Activated CD4-positive, alpha-beta T cell treated with anti-CD3 and anti-CD28 coated beads, Interleukin-2, Interleukin-4, amounts not matched to agents 100 ng/mL and 50 ng/mL, durations not matched to agents 16 hours and 8 hours (primary cell): Measurements from ENCODE around the gene PRR12.
A peak's percentile ranks its signal among the peaks of the same experiment; 100 is the strongest.
"Not testable (repeated sequence)": the region's sequence is repeated elsewhere in the genome, so short reads cannot be mapped to it uniquely, and the experiment has no call there.

Experiments
- DNase-seq: peaks from one replicate; pipeline ENCODE4 v3.0.0-alpha.2; 2020; ENCODE audit warnings: low spot score

The PRR12 gene

DNA sequence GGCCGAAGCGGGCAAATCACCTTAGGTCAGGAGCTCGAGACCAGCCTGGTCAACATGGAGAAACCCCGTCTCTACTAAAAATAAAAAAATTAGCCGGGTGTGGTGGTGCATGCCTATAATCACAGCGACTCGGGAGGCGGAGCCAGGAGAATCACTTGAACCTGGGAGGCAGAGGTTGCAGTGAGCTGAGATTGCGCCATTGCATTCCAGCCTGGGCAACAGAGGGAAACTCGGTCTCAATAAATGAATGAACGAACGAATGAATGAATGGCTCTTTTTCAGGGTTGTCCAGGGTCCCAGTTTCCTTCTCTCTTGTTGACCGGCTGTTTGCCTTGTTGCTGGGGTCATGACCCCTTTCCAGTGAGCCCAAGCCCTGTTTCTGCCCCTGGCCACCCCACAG, 26.9 kb downstream of the PRR12 start:
- DNase-seq, result not testable (repeated sequence)

DNA sequence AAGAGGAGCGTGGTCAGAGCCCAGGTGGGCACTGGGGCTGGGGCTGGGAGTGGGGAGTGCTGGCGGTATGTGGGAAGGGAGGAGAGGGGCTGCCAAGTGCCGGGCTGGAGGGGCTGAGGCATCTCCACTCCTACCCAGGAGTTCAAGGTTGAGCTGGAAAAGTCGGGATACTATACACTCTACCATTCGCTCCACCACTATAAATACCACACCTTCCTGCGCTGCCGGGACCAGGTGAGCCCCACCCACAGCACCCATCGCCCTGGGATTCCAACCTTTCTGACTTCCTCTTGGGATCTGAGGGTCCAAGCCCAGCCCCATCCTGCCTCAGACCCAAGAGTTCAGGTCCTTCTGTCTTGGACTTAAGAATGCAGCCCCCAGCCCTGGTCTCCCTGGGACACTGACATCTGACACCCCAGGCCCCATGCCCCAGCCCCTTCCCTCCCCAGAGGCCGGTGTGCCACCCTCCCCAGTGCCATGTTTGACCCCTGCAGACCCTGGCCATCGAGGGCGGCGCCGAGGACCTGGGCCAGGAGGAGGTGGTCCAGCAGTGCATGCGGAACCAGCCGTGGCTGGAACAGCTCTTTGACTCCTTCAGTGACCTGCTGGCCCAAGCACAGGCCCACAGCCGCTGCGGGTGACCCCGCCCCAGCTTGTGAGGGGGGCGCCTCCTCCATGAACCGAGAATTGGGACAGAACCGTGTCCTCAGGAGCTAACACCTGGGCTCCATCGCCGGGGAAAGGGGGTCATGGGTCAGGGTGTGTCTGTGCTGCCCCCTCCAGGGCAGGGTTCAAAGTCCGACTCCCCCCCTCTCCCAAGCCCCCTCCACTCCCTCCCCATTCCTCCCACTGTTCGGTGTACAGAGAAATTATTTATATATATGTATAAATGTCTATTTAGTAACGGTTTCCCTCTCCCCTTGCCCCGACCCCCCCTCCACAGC, 34.3 kb downstream of the PRR12 start:
- no peak for DNase-seq

DNA sequence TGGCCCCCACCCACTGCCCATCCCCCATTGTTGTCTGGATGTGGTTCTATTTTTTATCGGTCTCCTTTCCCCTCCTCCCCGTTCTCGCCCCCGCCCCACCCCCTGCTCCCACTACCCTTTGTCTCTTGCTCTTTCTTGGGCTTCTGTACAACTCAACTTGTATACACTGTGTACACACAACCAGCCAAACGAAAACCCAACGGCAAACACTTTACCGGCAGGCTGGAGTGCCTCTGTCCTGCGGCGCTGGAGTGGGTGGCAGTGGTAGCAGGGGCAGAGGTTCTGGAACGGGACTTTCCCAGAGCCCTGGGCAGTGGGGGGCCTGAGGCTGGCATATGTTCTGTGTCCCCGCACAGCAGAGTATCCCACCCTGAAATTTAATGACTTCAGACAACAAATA, 35.2 kb downstream of the PRR12 start:
- DNase-seq, result no peak

DNA sequence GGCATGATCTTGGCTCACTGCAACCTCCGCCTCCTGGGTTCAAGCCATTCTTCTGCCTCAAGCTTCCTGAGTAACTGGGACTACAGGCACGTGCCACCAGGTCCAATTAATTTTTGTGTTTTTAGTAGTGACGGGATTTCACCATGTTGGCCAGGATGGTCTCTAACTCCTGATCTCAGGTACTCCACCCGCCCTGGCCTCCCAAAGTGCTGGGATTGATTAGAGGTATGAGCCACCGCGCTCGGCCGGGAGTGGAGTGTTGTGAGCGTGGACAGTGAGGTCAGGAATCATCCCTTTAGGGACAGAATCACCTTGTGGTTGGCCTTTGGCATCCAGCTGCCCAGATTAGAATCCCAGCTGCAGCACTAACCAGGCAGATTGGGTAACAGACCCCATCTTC, 38.7 kb downstream of the PRR12 start:
- no peak for DNase-seq

DNA sequence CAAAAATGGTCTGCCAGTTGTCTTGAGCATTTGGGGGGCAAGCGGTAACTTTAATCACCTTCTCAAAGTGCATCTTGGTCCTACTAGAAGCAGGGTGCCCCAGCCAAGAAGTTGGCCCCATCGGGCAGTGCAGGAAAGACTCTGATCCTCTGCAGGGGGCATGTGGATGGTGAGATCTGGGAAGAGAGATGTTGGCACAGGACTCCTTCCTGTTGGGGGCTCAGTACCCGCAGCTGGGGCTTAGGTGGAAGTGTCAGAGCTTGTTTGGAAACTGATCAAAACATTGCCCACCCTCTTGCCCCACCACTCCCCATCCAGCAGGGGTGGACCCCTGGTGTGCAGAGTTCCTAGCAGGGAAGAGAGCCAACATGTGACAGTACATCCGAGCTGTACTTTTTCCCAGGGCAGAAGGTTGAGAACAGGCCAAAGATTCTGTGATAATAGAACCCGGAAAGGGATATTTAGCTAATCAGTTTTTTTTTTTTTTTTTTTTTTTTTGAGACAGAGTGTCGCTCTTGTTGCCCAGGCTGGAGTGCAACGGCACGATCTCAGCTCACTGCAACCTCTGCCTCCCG, 40.1 kb downstream of the PRR12 start:
- DNase-seq, result no peak

DNA sequence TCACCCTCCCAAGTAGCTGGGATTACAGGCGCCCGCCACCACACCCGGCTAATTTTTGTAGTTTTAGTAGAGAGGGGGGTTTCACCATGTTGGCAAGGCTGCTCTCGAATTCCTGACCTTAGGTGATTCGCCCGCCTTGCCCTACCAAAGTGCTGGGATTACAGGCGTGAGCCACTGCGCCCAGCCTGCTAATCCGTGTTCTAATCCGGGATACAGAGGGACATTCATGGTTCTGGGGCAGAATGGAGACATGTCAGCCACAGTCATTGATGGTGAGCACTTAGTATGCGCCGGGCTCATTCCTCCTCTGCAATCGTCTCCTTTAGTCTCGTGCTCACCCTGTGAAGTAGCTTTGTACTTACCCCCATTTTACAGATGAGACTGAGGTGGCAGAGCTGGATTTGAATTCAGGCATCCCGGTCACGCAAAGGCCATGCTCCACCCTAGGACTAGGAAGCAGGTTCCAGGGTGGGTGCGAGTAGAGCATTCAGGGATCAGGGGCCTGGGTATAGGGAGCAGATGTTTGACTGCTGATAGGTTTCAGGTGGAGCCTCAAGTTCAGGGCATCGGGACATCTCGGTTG, 40.7 kb downstream of the PRR12 start:
- DNase-seq, result no peak

DNA sequence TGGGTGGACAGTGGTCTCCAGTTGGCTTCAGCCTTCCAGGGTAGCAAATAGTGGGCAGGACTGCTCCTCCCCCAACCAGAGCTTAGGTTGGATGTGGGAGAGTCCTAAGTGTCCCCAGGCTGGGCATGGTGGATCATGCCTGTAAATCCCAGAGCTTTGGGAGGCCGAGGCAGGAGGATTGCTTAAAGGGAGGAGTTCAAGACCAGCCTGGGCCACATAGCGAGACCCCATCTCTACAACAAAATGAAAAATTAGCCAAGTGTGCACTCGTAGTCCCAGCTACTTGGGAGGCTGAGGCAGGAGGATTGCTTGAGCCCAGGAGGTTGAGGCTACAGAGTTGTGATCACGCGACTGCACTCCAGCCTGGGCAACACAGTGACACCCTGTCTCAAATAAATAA, 41.6 kb downstream of the PRR12 start:
- no peak for DNase-seq

DNA sequence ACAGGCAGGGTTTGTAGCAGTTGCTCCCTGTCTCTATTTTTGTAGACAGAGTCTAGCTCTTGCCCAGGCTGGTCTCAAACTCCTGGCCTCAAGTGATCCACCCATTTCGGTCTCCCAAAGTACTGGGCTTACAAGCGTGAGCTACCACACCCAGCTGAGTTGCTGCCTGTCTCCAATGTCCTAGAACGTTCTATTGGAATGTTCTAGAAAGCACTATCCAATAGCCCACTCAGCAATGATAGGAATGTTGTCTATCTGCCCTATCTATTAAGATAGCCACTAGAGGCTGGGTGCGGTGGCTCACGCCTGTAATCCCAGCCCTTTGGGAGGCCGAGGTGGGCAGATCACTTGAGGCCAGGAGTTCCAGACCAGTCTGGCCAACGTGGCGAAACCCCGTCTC, 42.3 kb downstream of the PRR12 start:
- not testable (repeated sequence) for DNase-seq

DNA sequence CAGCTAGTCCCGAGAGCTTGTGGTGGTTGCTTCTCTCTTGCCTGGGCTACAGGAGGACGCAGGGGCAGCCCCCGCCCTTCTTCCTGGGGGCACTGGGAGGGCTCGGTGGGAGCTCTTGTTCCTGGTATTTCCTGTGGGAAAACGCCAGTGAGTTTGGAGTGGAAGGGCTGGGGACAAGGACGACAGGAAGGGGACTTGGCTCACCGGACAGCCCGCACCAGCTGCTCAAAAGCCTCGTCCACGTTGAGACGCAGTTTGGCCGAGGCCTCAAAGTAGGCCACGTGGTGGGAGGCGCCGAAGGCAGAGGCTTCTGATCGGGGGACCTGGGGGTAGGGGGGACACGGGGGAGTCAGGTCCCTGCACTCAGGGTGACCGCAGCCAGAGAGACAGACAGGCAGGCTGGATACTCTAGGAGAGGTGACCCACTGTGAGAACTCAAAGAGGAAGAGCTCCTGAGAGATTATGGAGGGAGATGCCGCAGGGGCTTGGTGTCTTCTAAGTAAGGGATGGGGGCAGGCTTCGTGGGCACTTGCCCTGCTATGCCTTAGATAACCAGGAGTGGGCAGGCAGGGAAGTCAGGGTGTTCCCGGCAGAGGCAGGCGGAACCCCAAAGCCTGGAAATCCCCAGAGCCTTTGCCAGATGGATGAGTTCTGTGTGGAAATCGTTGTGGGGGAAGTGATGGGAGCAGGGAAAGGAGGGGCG, 44.7 kb downstream of the PRR12 start:
- DNase-seq, result no peak

DNA sequence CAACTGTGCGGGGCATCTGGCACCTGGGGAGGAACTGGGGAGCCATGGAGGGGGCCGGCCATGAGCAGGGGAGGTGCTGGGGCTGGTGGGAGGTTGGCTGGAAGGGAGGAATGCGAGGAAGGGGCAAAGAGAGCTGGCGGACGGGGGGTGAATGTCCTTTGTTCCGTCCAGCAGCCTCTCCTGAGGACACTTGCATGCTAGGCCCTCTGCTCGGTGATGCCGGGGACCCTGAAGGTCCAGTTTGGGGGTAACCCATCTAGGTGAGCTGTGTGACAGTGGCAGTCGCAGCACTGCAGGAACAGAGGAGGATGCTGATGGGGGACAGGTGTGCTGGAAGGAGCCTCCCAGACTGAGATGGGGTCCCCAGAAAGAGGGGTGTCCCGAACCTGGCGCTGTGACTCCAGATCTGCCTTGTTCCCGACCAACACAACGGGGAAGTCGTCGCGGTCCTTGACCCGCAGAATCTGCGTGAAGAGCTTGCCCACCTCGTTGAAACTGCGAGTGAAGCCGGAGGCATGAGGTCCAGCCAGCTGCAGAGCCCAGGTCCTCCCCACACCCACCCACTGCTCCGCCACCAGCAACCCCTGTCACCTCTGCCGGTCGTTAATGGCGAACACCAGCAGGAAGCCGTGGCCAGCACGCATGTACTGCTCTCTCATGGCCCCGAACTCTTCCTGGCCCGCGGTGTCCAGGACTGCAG, 45.4 kb downstream of the PRR12 start:
- no peak for DNase-seq

DNA sequence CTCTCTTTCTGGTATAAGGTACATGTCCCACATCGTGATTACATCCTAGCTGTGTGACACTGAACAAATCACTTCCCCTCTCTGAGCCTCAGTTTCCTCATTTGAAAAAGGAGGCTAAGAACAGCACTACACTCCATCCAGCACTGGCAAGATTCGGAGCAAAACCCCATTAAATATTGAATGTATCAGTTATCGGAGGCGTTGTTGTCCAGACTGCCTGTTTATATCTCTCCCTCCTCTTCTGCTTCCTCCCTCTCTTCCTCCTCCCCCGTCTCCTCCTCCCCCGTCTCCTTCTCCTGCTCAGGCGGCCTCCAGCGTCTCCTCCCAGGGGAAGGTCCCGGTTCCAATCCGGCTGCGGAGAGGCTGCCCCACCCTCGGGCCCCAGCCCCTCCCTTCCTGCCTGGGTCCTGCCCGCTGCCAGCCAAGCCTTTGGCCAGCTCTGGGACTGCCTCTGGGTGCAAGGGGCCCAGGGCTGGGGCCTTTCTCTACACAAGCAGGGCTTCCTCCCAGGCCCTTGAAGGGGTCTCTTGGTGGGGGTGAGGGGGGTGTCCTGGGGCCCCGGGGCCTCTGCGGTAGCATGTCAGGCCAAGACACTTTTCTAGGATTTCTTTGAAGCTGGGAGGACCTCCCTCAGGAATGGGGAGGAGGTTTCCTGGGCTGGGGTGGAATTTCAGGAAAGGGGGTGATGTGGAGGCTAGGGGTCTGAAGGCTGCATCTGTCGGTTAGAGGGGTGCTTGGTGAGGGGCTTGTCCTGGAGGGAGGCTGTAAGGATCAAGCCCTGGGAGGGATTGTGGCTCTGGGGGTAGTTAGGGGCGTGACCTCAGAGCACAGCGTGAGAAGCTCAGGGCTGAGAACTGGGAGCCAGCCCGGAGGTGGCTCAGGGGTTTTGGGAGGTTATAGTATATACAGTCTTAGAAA, 47.1 kb downstream of the PRR12 start:
- DNase-seq, result no peak

DNA sequence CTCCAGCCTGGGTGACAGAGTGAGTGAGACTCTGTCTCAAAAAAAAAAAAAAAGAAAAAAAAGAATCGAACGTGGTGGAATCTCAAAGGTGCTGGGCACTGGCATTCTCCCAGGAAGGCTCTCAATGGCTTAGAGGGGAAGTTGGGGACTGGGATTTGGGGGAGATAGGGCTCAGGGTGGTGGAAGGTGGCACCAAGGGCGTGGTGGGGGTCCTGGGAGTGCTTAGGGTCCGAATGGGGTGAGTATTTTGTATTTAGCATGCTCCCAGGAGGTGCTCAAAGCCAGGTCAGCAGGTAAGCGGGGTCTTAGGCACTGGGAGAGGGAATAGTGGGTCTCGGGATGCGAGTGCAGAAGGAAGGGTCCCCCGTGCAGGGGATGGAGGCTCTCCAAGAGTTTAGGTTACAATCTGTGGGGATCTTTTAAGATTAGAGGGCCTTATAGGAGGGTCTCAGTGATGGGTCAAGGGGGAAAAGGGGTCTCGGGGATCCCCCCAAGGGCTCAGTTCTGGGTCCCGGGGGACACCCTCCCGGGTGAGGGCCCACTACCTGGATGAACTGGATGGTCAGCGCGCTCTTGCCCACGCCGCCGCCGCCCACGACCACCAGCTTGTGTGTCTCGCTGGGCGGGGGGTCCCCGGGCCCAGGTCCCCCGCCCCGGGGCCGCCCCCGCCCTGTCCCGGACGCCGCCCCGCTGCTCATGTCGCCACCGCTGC, 48.6 kb downstream of the PRR12 start:
- no peak for DNase-seq

DNA sequence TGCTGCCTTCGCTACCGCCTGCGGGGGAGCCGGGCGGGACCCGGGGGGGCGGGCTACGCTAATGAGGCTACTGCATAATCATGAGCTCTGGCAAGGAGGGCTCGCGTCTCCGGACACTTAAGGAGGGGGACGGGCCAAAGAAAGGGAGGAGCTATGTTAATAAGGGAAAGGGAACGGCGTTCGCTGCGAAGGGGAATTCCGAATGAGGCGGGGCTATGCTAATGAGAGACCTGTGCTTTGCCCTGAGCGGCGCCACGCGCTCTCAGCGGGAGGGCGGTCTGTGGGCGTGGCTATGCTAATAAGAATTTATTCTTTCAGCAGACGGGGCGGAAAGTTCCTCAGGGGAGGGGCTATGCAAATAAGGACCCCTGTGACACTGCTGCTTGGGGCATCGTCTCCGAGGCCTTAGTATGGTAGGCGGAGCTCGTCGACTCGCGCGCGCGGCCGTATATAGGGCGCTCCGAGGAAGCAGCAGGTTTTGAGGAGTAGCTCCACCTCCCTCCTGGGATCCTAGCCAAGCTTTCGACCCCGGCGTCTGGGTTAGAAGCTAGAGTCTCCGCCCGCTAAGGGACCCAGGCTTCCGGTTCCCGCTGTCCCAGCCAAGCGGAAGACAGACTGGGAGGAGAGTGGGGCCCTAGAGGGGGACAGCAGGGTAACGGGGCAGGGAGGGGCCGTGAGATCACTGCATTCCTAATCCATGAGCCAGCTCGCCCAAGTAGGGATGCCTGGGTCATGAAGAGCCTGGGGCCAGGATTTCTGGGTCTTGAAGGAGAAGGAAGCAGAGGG, 49.3 kb downstream of the PRR12 start, which contains the start of gene RRAS:
RRAS (minus strand) TSS at position 31 of the 786 bp plus-strand sequence. CDS start 45 bp downstream, outside the sequence.
- DNase-seq, result peak; percentile 100

DNA sequence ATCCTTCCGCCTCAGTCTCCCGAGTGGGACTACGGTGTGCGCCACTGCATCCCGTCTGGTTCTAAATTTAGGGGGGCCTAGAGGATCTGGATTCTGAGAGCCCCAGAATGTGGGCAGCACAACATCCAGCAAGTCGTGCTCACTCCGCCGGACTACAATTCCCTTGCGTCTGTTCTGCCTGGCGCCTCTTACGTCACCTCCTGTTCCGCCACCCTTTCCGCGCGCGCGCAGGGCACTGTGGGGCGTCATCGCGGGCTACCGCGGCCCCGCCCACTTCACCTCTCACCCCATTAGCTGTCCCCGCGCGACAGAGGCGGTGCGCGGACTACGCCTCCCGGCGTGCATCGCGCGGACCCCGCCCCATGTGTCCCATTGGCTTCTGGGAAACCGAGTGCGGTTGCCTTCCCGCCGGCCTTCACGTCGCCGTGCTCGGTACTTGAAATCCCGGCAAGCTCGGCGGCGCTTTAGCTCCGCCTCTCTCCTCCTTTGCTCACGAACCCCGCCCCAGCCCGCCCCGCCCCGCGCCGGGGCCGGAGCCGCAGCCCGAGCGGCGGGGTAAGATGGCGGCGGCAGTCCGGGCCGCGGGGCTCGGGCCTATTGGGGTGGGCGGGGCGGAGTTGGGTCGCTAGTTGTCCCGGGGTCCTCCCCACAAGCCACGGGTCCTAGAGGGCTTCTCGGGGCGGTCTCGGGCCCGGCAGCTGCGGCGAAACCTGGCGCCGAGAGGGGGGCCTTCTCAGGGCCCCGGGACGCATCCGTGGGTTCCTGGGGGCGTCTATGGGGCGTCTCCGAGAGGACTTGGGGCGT, 50.9 kb downstream of the PRR12 start, which contains the start of gene SCAF1:
SCAF1 (plus strand) TSS at position 522 of the 804 bp plus-strand sequence. CDS start 2,818 bp downstream, outside the sequence.
- DNase-seq, result peak; percentile 99

DNA sequence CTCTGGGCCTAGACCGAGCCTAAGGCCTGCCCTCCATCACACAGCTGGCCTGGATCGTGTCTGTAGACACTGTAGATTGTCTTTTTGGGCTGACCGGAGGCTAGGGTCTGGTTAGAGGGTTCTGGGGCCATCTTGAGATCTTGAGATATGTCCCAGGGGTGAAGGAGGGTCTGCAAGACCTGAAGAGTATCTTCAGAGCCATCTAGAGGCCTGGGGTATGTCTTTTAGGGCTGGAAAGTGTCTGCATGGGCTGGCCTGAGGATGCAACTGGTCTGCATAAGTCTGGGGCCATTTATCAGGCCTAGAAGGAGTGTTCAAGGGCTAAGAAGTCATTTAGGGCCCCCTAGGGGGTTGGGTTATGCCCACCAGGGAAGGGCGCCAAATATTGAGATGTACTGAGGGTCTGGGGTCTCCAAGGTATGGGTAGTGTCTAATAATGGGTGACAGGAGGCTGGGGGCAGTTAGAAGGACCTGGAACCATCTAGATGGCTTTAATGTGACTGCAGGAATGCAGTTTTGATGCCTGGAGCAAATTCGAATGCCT, 51.6 kb downstream of the PRR12 start:
- no peak for DNase-seq

DNA sequence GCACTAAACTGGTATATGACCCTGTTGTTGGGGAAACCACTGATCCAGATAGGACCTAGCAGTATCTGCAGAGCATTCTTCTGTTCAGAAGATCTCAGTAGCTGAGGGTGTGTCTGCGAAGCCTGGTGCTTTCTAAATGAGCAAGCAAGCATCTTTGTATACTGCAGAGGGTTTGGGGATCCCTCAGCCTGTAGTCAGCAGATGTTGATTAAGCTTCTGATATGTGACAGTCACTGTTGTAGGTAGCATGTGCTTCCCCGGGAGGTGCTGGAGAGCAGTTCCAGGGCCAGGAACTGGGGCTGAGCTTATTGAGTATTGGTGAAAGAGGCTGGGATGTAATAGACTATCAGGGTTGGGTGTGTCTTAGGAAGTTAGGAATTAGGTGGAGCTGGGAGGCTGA, 52.5 kb downstream of the PRR12 start:
- DNase-seq, result peak; percentile 82

DNA sequence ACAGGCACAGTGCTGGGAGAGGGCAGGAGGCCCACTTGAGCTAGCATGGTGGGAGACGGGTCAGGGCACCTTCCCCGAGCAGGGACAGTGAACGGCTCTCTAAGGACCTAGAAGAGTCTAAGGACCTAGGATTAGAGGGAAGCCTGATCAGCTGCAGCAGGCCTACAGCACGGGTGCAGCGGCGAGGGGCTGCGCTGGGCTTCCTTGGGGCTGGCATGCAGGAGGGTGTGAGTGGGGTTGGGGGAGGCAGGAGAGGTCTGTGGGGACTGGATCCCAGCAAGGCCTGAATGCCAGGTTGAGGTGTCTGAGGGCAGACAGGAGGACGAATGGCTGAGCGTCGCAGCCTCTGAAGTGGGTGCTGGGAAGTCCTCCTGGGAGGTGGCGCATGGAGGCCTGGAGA, 54.6 kb downstream of the PRR12 start:
- DNase-seq, result no peak

DNA sequence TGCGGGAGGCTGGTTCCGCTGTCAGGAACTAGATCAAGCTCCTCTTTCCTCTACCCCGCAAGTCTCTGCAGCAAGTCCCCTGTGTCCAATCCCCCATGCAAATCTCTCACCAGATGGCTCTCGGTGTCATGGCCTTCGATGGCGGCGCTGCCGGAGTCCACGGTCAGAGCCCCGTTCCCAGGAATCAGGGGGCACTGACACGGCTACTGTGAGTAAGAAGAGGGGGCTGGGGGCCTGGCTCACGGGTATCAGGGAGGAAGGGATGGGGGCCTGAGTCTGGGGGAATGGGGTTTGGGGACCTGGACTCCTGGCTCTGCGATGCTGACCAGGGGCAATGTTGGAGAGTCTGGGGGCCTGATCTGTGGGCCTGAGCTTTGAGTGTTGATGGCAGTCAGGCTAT, 55.0 kb downstream of the PRR12 start:
- no peak for DNase-seq
